ENCODE measurements around the gene NAALADL2.

The NAALADL2 gene

DNA sequence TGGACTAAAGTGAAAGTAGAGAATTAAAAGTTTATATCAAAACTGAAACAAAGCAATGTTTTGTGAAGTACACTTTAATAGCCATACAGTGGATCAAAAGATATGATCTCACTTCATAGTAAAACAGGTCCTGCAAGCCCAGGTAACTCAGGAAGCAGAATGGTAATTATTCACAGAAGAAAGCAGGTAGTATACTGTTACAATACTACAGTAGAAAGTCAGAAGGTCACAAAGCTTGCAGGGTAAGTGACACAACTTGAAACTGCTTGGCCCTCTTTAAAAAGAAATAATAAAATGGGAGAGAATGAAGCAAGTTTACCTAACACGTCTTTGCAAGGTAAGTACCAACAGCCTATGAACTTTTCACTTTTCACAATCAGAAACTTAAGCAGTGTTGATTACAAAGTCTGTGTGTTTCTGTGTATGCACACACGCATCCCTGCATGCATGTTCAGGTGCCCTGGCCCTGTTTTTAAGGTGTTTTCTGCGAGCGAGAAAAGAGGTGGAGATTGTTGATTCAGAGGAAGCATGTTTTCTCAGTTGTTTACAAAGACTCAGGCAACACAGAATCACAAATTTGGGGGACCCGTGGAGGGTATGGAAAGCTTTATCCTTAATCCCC is at the start of gene NAALADL2:
Gene NAALADL2 (plus strand): TSS at position 221 of the 622 bp plus-strand sequence.
- peak in 1 of 3 experiments; percentile 56 for DNase-seq

DNA sequence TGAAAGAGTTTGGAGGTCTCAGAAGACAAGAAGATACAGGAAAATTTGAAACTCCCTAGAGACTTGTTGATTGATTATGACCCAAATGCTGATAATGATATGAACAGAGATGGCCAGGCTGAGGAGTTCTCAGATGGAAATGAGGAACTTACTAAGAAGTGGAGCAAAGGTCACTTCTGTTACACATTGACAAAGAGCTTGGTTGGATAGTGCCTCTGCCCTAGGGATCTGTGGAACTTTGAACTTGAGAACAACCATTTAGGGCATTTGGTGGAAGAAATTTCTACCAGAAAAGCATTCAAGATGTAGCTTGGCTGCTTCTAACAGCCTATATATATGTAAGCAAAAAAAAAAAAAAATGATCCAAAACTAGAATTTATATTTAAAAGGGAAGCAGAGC is 48.9 kb upstream of the NAALADL2 start:
- no peak for DNase-seq

DNA sequence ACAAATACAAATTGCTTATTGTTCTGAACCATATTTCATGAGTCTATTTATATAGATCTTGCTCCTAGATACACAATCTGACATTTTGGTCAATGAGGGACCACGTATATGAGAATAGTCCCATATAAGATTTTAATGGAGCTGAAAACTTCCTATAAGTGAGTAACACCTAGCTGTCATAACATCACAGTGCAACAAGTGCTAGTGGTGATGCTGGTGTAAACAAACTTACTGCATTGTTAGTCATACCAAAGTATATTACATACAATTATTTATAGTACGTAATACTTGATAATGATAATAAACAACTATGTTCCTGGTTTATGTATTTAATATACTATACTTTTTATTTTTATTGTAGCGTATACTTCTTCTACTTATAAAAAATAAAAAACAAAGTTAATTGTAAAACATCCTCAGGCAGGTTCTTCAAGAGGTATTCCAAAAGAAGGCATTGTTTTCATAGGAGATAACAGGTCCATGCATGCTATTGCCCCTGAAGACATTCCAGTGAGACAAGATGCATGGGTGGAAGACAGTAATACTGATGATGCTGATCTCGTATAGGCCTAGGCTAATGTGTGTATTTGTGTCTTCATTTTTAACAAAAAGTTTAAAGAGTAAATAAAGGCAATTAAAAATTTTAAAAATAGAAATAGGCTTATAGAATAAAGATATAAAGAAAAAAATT is 46.8 kb upstream of the NAALADL2 start:
- no peak for DNase-seq

- DNase-seq, result no peak
These were observed 43.4 kb upstream of the NAALADL2 start for GRCh38 chr3:174815750-174816149.

DNA sequence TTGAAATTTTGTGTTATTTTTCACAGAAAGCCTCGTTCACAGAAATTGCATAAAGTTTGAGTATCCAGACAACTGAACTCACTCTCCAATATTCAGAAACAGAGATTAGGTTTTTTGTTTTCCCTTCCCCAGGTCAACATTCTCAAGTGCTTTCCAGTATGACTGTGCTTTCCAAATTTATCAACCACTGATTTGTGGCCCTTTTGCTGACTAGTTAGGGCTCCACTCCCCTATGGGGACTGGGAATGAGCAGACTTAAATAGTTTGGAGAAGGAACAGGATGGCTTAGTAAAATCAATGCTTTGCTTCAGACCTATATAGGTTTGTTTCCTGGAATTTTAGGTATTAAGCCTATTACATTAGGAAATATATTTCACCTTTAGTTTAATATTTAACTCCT is 38.2 kb upstream of the NAALADL2 start:
- no peak for DNase-seq

GRCh38 chr3:174821477-174821876 is 37.7 kb upstream of the NAALADL2 start:
- peak in 1 of 3 experiments; percentile 13 for DNase-seq

DNA sequence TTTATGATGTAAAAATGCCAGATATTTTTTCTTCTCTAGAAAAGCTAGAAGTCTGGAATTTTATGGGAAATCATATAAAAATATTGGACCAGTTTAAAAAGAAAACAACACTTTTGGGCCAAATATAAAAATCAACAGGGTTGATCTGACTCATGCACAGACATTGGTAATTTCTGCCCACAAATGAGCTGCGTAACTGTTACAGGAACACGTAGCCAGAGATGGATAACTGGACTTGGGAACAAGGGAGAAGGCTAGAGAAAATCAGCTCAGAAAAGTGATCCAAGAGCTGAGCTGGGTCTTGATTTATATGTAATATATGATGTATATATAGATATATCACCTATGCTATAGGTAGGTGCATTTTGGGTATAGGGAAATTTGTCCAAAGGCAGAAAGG is 36.8 kb upstream of the NAALADL2 start:
- DNase-seq, result no peak

- no peak for DNase-seq
These were observed 33.1 kb upstream of the NAALADL2 start for GRCh38 chr3:174826069-174826468.

DNA sequence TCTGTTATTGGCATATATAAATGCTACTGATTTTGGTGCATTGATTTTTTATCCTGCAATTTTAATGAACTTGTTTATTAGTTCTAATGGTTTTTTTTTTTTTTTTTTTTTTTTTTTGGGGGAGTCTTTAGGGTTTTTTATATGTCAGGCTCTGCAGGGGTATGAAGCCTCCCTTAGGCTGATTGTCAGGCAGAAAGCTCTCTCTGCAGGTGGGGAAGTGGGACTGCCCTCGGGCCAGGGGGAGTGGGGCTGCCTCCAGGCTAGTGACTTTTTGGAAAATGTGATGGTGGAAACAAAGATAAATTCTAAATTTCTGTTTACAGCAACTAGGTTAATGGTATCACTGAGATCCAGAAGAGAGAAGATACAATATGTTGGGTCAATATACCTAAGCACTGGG is 14.4 kb upstream of the NAALADL2 start:
- DNase-seq, result no peak

- DNase-seq, result no peak
These were observed 13.1 kb upstream of the NAALADL2 start for GRCh38 chr3:174846055-174846454.

DNA sequence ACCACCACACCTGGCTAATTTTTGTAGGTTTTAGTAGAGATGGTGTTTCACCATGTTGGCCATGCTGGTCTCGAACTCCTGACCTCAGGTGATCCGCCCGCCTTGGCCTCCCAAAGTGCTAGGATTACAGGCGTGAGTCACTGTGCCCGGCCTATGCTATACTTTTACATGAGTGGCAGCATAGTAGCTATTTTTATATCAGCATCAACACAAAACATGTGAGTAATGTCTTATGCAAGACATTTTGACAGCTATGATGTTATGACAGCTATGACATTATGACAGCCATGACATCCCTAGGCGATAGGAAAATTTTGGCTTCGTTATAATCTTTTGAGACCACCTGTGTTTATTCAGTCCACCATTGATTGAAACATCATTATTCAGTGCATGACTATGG is 4.1 kb upstream of the NAALADL2 start:
- DNase-seq, result no peak

DNA sequence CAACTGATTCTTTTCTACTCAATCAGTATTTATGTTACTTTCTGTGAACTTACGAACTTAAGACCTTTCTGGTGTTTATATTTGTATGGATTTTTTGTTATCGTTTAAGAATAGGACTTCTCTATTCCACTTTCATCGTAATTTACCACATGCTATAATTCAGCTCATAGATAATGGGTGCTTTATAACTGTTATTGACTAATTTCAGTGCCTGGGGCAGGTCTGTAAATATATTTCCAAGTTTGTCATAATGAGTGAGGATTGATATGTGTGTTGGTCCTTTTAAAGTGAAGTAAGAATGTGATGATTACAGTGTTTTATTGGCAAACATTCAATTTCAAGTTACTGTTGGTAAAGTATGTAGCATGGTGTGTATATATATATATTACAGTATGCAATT is 1.8 kb upstream of the NAALADL2 start:
- DNase-seq, result peak in 2 of 3 experiments; percentile 18 to 79

DNA sequence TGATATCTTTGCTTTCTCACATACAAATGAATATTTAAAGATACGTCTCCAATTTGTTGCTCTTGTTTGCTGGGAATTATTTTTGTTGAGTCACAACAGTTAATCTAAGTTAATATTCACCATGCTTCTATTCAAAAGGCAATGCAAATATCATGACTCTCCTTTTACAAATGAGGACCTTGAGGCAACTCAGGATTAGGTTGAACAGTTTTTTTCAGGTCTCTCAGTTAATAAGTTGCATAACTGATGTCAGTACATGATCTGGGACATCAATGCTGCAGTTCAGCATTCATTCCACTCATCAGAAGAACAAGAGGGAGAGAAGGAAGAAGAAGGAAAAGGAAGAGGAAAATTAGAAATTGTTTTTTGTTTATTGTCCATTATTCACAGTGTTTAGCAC is 781 bp upstream of the NAALADL2 start:
- DNase-seq, result no peak

GRCh38 chr3:174859756-174860155 is 622 bp downstream of the NAALADL2 start:
- DNase-seq, result peak in 1 of 3 experiments; percentile 60

- peak; percentile 41 to 65 (median 46) for DNase-seq
These were observed 3.0 kb downstream of the NAALADL2 start for GRCh38 chr3:174862101-174862500.

DNA sequence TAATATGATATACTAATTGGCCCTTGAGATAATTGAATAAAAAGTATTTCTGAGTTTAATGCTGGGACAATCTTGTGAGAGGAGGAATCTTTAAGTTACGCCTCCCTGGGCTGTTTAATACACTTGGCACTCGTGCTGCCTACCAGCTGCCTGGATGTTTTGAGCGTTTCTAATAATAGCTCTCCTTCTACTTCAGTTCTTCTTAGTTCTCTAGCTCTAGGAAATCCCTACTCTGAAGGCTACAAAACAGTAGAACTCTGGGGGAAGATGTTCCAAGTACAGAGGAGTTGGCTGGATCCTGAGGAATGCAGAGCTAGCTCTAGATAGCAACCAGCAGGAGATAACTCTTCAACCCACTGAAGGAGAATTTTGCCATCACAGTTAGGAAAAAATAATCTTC is 3.5 kb downstream of the NAALADL2 start:
- no peak for DNase-seq

DNA sequence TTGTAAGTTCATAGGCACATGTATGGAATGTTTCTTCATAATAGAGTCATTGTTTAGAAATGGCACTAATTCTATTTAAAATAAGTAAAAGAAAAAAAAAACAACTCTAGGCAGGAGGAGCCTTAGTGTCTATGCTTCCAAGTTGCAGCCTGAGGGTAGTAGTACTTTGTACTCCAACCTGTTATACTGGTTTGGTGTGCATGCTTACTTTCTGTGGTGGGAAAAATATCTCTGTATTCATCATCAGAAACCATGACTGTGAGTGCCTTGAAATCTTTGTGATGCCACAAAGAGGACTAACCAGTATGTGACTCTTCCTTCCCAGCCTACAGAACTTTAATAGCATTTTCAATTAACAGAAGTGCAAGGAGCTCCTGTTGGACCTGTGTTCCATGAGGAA is 4.4 kb downstream of the NAALADL2 start:
- no peak for DNase-seq

DNA sequence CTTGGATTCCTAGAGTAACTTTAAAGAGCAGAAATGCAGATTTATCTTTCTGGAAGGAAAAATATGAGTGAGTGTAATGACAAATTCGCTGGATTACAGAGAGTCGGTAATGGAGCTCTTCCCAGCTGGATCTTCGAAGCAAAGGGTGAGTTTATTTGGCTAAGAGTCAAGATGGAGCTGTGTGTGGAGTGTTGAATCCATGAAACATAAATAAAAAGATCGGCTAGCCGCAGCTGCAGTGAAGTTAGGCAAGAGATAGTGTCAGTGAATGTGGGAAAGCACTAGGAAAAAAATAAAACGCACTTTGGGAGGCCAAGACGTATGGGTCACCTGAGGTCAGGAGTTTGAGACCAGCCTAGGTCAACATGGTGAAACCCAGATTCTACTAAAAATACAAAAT is 10.3 kb downstream of the NAALADL2 start:
- DNase-seq, result no peak

GRCh38 chr3:174873832-174874657 is 14.9 kb downstream of the NAALADL2 start:
- peak in 1 of 3 experiments; percentile 46 for DNase-seq

DNA sequence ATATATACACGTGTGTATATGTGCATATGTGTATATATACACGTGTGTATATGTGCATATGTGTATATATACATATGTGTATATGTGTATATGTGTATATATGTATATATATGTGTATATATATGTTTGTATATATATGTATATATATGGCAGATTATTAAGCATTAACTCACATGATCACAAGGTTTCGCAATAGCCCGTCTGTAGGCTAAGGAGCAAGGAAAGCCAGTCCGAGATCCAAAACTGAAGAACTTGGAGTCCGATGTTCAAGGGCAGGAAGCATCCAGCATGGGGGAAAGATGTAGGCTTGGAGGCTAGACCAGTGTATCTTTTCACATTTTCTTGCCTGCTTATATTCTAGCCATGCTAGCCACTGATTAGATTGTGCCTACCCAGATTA is 23.7 kb downstream of the NAALADL2 start:
- DNase-seq, result no peak

DNA sequence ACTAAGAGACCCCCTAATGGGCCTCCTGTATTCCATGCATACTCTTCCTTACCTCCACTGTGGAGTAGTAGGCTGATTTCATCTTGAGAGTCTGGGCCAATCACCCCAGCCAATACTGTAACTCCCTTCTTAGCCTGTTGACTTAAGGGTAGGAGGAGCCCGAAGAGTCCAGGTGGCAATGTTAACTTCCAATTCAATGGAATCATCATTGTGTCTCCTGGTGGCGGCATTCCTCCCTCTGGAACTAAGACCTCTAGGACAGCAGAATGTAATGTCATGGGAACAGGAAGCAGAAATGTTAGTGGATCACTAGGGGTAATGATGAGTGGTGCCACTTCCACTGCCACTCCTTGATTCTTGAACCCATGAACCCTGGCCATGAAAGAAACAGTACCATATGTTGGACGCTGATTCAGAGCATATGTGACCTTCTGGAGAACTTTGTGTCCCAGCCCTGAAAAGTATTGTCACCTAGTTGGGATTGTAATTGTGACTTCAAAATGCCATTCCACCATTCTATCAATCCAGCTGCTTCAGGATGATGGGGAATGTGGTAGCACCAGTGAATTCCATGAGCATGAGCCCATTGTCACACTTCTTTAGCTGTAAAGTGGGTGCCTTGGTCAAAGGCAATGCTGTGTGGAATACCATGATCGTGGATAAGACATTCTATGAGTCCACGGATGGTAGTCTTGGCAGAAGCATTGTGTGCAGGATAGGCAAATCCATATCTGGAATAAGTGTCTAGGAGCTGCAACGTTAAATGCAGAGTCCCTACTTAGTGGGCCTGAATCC is 24.9 kb downstream of the NAALADL2 start:
- DNase-seq, result no peak

DNA sequence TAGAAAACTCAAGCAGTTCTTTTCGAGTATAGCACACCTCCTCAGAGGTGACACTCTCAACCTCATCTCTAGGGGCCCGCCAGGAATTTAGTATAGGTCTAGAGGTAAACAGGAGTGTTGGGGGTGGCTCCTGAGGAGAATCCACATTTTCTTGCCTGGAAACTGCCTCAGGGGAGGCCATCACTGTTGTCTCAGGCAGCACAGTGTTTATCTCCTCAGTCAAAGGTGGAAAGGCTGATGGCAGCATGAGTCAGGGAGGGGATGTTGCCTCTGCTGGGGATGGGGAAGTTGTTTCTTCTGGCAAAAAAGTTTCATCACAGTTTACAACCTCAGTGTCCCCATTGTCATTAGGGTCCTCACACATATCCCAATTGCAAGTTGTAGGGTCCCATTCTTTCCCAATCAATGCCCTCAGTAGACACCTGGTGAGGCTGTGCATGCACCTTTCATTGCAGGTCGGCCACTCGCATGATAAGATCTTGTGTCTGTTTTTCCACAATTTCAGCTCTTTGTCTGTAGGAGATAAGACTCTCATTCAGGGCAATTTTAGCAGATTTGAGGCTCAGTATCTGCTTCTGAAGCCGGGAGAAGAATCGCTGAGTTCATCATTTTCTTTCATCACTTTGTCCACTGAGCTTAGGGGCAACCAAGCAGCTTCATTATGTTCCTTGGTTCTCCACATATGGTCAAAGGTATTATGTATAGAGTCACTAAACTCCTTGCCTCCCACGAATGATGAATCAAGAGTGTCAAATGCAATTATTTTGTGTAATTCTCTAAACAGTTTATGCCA is 25.8 kb downstream of the NAALADL2 start:
- no peak for DNase-seq

Data from NCI-H1417 (cell line).